Measurements from ENCODE around the gene COPG2.

COPG2 gene

DNA sequence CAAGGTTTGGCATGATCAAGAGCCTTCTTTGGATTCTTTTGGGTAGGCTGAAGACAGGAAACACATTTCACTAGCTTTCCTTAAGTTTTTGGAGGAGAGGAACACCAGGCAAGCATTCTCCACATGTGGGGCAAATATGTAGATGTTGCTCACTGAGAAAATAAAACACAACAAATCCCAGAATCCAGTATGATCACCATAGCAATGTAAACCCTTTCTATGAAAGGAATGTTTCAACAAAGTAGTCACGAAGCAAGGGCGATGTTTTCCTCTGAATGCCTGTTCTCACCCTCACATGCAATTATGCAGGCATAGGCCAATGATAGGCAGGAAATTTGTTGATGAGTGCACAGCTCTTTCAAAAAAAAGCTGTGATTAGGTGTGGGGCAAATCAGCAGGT, 207.3 kb downstream of the COPG2 start:
- DNase-seq, result no peak

DNA sequence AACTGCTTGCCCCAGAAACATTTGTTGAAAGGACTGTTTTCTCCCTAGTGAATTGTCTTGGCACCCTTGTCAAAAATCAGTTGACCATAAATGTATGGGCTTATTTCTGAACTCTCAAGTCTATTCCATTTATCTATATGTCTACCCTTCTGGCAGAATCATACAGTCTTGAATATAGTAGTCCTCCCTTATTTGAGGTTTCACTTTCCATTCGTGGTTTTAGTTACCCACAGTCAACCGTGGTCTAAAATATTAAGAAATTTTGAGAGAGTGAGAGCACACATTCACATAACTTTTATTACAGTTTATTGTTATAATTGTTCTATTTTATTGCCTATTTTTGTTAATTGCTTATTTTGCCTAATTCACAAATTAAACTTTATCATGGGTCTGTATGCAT, 210.3 kb downstream of the COPG2 start:
- DNase-seq, result no peak

Data from activated CD8-positive, alpha-beta memory T cell treated with anti-CD3 and anti-CD28 coated beads, Interleukin-2, amount 50 U/mL, for 4 hours (primary cell).